ENCODE measurements around the gene PLEKHH3. TPM values are rescaled to one million over a fixed set of nuclear protein-coding genes. Genes with fewer than 3 reads are reported as not detected.

The PLEKHH3 gene
- total RNA-seq, 4 donors from 2014 or later, result 41.0 to 55.8 (median 55.1) TPM

DNA sequence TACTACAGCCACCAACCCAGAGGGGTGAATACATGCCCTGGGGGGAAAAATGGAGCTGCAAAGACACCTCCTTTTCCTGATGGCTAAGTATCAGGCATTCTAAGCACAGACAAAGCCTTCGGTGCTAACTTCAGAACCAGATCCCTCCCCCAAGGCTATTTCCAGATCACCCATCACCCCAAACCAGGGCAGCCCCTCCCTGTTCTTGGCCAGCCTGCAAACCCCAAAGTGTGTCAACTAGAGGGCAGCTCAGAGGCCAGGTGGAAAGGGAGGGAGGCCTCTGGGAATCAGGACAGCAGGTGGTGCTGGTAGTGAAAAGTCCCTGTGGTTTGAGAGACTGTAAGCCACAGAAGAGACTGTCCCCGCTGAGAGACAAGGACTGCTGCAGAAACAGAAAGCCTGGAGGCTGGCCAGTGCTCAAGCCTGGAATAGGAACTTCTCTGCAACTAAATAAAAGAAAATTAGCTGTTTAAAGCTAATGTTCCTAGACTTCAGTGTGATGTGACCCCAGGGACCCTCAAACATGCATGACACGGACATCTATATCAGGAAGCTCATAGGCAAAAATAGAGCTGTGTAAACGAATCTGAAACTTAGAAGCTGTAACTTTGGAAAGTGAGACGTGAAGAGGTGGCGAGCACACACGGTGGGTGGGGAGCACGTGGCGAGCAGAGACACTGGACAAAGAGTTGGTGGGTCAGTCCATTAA is 58.2 kb downstream of the PLEKHH3 start:
- Histone ChIP-seq H3K4me1 (peaks cover 8 to 38% (median 14%) of the 10 kb centered on the region in 3 donors), H3K9me3 (no peaks in the 10 kb centered on the region), H3K4me3 (no peak overlapping the region), H3K27ac (peak overlapping the region; percentile 29 to 50 (median 40)), H3K36me3 (peaks cover 6 to 26% (median 7%) of the 10 kb centered on the region in 3 donors), H3K27me3 (no peaks in the 10 kb centered on the region)
- intact Hi-C loops (cut with DNase I), result no loop called here
- no peak for DNase-seq
- no peak for TF ChIP-seq POLR2A (IDR thresholded peaks at IDR 0.05)
- TF ChIP-seq, protein P1, sequence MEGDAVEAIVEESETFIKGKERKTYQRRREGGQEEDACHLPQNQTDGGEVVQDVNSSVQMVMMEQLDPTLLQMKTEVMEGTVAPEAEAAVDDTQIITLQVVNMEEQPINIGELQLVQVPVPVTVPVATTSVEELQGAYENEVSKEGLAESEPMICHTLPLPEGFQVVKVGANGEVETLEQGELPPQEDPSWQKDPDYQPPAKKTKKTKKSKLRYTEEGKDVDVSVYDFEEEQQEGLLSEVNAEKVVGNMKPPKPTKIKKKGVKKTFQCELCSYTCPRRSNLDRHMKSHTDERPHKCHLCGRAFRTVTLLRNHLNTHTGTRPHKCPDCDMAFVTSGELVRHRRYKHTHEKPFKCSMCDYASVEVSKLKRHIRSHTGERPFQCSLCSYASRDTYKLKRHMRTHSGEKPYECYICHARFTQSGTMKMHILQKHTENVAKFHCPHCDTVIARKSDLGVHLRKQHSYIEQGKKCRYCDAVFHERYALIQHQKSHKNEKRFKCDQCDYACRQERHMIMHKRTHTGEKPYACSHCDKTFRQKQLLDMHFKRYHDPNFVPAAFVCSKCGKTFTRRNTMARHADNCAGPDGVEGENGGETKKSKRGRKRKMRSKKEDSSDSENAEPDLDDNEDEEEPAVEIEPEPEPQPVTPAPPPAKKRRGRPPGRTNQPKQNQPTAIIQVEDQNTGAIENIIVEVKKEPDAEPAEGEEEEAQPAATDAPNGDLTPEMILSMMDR (IDR thresholded peaks at IDR 0.05), result peak in 4 of 6 experiments; percentile 15 to 52 (median 34)
- WGBS, 2 donors, result 43 to 51% methylated on average over 8 to 9 of the region's 9 CpGs

GRCh38 chr17:42617956-42618431 is 58.8 kb downstream of the PLEKHH3 start:
- TF ChIP-seq, protein P1 (IDR thresholded peaks at IDR 0.05), result no peak
- no peak for TF ChIP-seq POLR2A (IDR thresholded peaks at IDR 0.05)
- intact Hi-C loops (cut with DNase I), result no loop called here

More at GRCh38 chr17:42617956-42618431, 58.8 kb downstream of the PLEKHH3 start:
- 9 to 28% methylated on average over 3 to 4 of the region's 4 CpGs for WGBS, 2 donors
- Histone ChIP-seq H3K36me3 (peaks cover 7 to 32% (median 9%) of the 10 kb centered on the region in 3 donors), H3K4me1 (peaks cover 8 to 33% (median 14%) of the 10 kb centered on the region in 3 donors), H3K9me3 (no peaks in the 10 kb centered on the region), H3K27ac (peak overlapping the region; percentile 29 to 50 (median 40)), H3K4me3 (no peak overlapping the region), H3K27me3 (no peaks in the 10 kb centered on the region)
- DNase-seq, result no peak

Small RNA genes within 50 kb of the gene (small RNA-seq; reads per million reads assigned to genes)
- gene MIR6780A, result 0 reads per million in 4 donors

Other genes starting within 250 kb of the PLEKHH3 start
- 10 to 100 TPM; 35.9 to 62.7 (median 47.5) TPM for gene ATP6V0A1, start 218.1 kb downstream of the PLEKHH3 start, total RNA-seq
- gene NAGLU, start 140.8 kb downstream of the PLEKHH3 start, total RNA-seq, result 10 to 100 TPM; 19.2 to 39.0 (median 26.5) TPM
- gene HSD17B1, start 124.1 kb downstream of the PLEKHH3 start, total RNA-seq, result 10 to 100 TPM in 1 of 4 donors, 1 to 10 TPM in 3; 3.0 to 11.8 (median 6.6) TPM
- gene COASY, start 114.8 kb downstream of the PLEKHH3 start, total RNA-seq, result 10 to 100 TPM; 34.1 to 52.2 (median 46.5) TPM
- 10 to 100 TPM; 34.0 to 47.9 (median 39.9) TPM for gene MLX, start 109.9 kb downstream of the PLEKHH3 start, total RNA-seq
- gene PSMC3IP, start 99.3 kb downstream of the PLEKHH3 start, total RNA-seq, result 1 to 10 TPM in 3 of 4 donors, under 1 TPM in 1; 0.61 to 4.8 (median 2.8) TPM
- gene RETREG3, start 67.6 kb downstream of the PLEKHH3 start, total RNA-seq, result 10 to 100 TPM; 35.7 to 59.6 (median 53.0) TPM
- gene TUBG1, start 67.3 kb downstream of the PLEKHH3 start, total RNA-seq, result 10 to 100 TPM; 22.3 to 61.9 (median 46.5) TPM
- gene TUBG2, start 17.7 kb downstream of the PLEKHH3 start, total RNA-seq, result 10 to 100 TPM in 1 of 4 donors, 1 to 10 TPM in 3; 7.1 to 14.5 (median 8.8) TPM
- under 1 TPM in 1 of 4 donors, not detected in 3; 0.76 TPM for gene CCR10, start 4.8 kb upstream of the PLEKHH3 start, total RNA-seq
- gene CNTNAP1, start 5.5 kb upstream of the PLEKHH3 start, total RNA-seq, result under 1 TPM; 0.15 to 0.88 (median 0.43) TPM
- gene EZH1, start 68.0 kb upstream of the PLEKHH3 start, total RNA-seq, result 10 to 100 TPM; 13.4 to 49.2 (median 22.0) TPM
- gene RAMP2, start 84.2 kb upstream of the PLEKHH3 start, total RNA-seq, result 10 to 100 TPM in 2 of 4 donors, 1 to 10 TPM in 1, not detected in 1; 4.7 to 23.3 (median 11.8) TPM
- gene VPS25, start 96.5 kb upstream of the PLEKHH3 start, total RNA-seq, result 10 to 100 TPM; 78.6 to 93.6 (median 83.0) TPM
- 10 to 100 TPM in 1 of 4 donors, 1 to 10 TPM in 1, under 1 TPM in 2; 0.40 to 14.7 (median 3.9) TPM for gene WNK4, start 103.6 kb upstream of the PLEKHH3 start, total RNA-seq
- gene COA3, start 121.7 kb upstream of the PLEKHH3 start, total RNA-seq, result 100 to 1,000 TPM in 1 of 4 donors, 10 to 100 TPM in 3; 76.4 to 101 (median 94.8) TPM
- not detected for gene CNTD1, start 121.9 kb upstream of the PLEKHH3 start, total RNA-seq
- 100 to 1,000 TPM in 1 of 4 donors, 10 to 100 TPM in 3; 81.5 to 100 (median 84.5) TPM for gene BECN1, start 147.3 kb upstream of the PLEKHH3 start, total RNA-seq
- gene PSME3, start 156.4 kb upstream of the PLEKHH3 start, total RNA-seq, result 100 to 1,000 TPM in 1 of 4 donors, 10 to 100 TPM in 3; 91.0 to 121 (median 93.7) TPM
- 1 to 10 TPM in 2 of 4 donors, under 1 TPM in 2; 0.61 to 2.1 (median 1.2) TPM for gene AOC2, start 167.6 kb upstream of the PLEKHH3 start, total RNA-seq
- gene AOC3, start 174.2 kb upstream of the PLEKHH3 start, total RNA-seq, result 10 to 100 TPM in 1 of 4 donors, 1 to 10 TPM in 3; 3.3 to 24.0 (median 6.6) TPM
- gene G6PC1, start 223.8 kb upstream of the PLEKHH3 start, total RNA-seq, result not detected

Measured in esophagus squamous epithelium (tissue), 5 donors.